Astrocyte of the hippocampus (primary cell): Measurements from ENCODE around the gene POU2F2.
A peak's percentile ranks its signal among the peaks of the same experiment; 100 is the strongest.
"Not testable (repeated sequence)": the region's sequence is repeated elsewhere in the genome, so short reads cannot be mapped to it uniquely, and the experiment has no call there.

Experiments
- DNase-seq: peaks from one replicate; pipeline ENCODE4 v3.0.0; 2011; ENCODE audit warnings: low read depth, low spot score

POU2F2 gene

DNA sequence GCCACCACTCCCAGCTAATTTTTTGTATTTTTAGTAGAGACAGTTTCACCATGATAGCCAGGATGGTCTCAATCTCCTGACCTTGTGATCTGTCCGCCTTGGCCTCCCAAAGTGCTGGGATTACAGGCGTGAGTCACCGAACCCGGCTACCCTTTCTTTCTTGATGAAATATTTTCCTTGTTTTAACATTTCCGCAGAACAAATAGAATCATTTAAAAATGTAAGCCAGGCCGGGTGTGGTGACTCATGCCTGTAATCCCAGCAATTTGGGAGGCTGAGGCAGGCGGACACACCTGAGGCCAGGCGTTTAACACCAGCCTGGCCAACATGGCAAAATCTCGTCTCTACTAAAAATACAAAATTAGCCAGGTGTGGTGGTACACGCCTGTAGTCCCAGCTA is 32.0 kb downstream of the POU2F2 start:
- DNase-seq: not testable (repeated sequence)

- DNase-seq: no peak
Observed at GRCh38 chr19:42099336-42099925, 32.8 kb downstream of the POU2F2 start.

DNA sequence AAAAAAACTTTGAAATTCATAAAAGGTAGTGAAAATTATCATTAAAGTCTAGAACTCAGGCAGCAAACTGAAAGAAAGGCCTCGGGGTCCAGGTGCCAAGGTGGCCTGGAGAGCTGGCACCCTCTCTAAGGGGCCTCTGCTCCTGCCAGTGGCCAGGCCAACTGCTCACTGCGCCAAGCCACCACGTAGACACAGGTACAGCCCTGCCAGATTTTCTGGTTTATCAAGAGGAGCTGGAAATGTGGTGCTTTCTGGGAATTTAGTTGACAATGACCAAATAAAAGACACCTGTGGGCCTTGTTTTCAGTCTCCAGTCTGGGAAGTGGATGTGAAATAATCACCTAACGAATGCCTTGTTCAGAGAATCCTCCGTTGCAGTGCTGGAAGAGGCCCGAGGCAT is 33.5 kb downstream of the POU2F2 start:
- DNase-seq: no peak

DNA sequence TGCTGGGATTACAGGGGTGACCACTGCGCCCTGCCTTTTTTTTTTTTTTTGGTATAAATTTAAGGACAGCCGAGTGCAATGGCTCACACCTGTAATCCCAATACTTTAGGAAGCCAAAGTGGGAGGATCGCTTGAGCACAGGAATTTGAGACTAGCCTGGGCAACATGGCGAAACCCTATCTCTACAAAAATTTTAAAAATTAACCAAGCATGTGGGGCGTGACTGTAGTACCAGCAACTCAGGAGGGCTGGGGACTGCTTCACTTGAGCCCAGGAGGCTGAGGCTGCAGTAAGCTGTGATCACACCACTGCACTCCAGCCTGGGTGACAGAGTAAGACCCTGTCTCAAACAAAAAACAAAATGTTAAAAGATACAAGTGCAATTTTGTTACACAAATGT is 34.8 kb downstream of the POU2F2 start:
- no peak for DNase-seq

DNA sequence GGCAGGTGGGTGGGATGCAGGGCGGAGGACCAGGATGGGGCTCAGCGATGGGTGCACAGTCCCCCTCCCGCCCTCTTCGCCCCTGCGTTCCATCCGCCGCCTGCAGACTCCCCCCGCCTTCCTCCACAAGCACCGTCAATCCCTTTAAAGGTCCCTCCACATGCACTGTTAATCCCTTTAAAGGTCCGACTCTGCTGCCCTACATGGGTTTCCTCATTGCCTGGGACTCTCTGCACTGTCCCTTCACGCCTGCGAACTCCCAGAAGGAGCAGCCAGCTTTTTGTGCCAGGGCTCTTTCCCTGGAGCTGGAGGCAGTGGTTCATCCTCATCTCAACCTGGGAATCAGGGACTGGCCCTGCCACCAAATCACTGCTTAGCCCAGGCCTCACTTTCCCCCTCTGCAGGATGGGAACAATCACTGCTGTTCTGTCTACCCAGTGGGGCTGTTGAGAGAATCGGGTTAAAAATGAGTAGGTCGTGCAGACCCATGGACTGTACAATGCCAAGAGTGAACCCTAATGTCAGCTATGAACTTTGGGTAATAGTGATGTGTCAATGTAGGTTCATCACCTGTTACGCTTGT is 35.9 kb downstream of the POU2F2 start:
- no peak for DNase-seq

GRCh38 chr19:42095814-42096230 is 36.4 kb downstream of the POU2F2 start:
- no peak for DNase-seq

- no peak for DNase-seq
Observed at GRCh38 chr19:42095142-42095813, 37.0 kb downstream of the POU2F2 start.

GRCh38 chr19:42093926-42094325 is 38.3 kb downstream of the POU2F2 start:
- DNase-seq: no peak

DNA sequence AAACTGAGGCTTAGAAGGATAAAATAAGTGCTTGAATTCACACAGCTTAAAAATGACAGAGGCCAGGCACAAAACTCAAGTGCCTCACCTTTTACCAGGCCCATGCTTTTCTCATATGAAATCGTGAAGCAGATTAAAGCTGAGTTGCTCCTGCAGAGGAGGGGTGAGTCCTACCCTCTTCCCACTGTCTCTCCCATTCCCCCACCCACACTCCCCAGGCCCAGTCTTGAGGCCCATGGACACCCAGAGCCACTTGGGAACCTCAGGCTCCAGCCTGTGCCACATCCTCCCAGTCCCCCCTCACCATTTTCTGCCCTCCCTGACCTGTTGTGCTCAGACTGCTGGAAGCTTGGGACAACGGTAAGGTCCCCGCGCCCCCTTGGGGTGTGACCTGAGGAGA is 38.7 kb downstream of the POU2F2 start:
- DNase-seq: no peak

DNA sequence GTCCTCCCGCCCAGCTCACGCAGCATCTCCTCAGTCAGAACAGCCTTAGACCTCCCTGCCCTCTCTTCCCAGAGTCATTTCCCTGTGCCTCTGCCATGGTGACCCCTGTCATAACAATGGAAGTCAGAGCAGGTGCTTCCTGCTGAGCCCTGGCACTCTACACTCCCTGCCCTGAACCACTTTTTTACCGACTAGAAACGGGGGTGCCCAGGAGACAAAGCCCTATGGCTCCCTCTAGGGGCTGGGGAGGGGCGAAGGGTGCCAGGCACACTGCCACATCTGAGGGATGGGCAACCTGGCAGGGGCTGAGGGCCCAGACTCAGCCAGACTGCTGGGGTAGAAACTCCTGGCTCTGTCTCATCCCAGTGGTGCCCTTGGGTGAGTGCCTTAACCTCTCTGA is 39.9 kb downstream of the POU2F2 start:
- DNase-seq: no peak

DNA sequence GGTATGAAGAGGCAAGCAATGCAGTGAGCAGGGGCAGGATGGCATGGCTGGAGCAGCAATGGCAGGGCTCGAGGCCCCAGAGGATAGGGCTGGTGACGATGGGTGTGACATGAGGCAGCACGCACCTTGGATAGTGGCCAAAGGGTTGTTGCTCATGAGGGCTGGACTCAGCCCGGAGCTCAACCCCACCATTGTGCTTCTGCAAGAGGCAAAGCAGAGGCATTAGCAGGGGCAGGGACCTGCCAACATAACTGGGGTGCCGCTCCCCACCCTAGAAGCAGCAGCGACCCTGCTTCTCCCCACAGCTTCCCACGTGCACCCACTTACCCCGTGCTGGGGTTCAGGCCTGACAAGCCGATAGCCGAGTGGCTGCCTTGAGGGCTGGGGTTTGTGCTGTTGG is 40.5 kb downstream of the POU2F2 start:
- DNase-seq: peak; percentile 54

DNA sequence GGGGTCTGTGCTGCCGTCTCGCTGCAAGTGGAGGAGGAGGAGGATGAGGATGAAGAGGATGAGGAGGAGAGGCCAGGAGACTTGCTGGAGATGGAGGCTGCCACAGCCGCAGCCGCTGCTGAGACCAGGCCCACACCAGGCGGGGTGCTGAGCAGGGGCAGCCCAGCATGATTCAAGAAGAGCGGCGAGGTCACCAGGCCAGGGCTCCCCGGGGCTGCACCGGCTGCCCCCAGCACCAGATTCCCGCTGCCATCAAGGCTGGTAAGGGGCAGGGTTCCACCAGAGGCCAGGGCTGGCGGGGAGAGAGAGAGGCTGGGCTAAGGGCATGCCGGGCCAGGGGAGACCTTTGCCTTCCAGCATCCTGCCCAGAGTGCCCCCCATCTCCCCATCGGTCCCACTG is 40.9 kb downstream of the POU2F2 start:
- no peak for DNase-seq

GRCh38 chr19:42090672-42091071 is 41.6 kb downstream of the POU2F2 start:
- no peak for DNase-seq

DNA sequence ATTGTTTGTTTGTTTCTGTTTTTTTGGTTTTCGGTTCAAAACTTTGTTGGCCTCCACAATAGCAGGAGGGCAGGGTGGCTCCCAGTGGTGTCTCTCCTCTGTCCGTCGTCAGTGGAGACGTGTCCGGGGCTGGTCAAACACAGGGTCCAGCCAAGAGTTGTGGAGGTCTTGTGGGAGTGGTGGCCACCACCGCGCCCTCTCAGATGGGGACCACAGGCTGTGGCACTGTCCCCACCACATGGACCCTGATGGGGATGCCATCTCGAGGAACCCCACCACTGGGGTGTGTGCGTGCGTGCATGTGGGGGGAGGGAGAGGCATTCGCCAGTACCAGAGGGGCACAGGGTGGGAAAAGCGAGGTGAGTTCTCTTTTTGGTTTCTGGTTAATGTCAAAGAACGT is 42.5 kb downstream of the POU2F2 start:
- no peak for DNase-seq

- no peak for DNase-seq
Observed at GRCh38 chr19:42089191-42089750, 43.0 kb downstream of the POU2F2 start.

- peak; percentile 83 for DNase-seq
Observed at GRCh38 chr19:42088471-42089190, 43.6 kb downstream of the POU2F2 start.

DNA sequence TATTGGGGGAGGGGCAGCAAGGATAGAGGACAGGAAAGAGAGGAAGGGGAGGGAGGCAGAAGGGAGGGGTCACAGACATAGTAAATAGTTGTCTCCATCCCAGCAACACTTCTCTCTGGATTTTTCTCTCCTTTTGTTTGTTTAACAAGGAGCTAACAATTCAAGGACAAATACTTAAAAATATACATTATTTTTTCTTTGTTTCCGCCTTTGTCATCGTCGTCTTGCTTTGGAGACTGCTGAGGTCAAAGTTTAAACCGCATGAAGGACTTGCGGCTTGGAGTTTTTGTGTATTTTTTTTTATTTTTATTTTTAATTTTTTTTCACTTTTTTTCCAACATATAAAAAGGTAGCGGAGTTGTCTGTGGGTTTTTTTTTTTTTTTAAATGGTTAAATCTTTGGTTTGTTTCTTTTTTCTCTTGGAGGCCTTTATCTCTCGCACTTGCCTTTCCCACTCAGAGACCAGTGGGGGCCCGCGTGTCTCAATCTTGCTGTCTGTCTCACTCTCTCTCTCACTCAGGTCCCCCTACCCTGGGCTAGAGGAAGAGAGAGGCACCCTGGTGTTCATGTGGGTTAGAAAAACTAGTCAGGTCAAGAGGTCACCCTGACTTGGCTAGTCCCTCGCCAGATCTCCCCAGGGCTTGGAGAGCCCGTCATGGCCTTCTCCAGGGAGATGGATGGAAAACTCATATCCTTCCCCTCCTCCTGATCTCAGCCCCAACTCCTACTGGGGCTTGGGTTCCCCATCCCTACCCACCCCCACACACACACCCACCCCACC is 45.3 kb downstream of the POU2F2 start:
- no peak for DNase-seq

DNA sequence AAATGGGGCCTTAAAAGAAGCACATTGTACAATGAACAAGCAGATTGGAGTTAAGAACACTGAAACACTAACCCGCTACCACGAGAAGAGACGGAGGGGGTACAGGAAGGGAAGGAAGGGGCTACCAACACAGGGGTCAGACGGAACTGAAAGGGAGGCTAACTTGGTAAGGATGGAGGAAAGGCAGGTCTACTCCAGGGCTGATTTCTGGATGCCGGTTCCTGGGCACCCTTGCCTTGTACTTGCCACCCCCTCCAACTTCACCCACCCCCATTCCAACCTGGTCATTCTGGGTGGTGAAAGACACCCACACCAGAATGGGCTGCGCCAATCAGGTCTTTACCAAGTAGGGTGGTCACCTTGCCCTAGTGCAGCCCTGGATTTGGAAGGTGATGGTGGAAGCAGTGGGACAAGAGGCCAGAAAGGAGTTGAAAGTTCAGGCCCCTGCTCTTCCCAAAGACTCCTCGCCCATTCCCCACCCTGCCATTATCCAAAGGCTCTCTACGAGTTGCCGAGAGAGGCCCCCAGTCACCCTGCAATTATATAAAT is 46.0 kb downstream of the POU2F2 start:
- no peak for DNase-seq

- no peak for DNase-seq
Observed at GRCh38 chr19:42083537-42083936, 48.7 kb downstream of the POU2F2 start.

DNA sequence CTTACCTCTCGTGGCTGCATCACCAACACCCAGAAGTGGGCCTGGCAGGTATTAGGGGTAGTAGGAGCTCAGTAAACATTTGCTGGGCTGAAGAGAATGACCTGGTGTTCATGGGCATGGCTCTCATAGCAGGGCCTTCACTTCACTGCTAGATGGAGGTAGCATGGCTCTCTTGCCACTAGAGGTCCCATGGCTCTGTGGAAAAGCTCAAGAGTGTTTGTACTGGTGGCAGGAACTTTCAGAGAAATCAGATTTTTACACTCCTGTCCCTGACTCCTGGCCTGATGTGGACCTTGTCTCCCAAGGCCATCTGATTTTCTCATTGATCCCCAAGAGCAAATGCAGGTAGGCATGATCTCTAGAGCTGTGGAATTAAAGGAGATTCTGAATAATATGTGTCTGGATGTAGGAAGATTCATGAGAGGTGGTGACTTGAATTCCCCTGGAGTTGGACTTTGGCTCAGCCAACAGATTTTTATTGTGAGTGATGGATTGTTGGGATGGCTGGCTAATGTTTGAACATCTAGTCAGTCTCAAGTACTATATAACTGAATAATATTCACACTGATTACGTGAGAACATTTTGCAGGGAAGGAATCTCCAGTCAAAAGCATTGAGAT is 50.6 kb downstream of the POU2F2 start:
- DNase-seq: peak; percentile 63
